Breast epithelium (tissue), 3 donors: Measurements from ENCODE around the gene ABCB7.

ENCODE experiments used
- POLR2A ChIP-seq: fragments of 450-650 bp; IDR thresholded peaks from one replicate; pipeline ENCODE4 v1.6.1; 2016; ENCODE audit warnings: antibody characterized with exemption, mild to moderate bottlenecking, moderate library complexity
- TF ChIP-seq, protein P1 (sequence below), 3 donors: fragments of 450-650 bp; IDR thresholded peaks; one replicate each; pipeline ENCODE4 v1.5.1; 2016 to 2017; ENCODE audit warnings: antibody characterized with exemption in 3 of 3, mild to moderate bottlenecking in 3 of 3, moderate library complexity in 3 of 3

DNA sequence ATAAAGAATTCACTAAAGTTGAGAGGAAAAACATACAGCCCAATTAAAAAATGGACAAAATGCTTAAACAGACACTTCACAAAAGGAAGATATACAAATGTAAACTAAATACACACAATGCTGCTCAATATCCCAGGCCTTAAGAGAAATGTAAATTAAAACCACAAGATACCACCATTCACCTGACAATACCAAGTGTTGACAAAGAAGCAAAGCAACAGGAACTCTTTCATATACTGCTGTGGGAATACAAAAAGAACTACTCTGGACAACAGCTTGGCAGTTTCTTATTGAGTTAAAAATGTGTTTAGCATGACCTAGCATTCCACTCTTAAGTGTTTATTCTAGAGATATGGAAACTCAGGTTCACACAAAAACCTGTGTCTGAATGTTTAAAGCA lies 71.3 kb downstream of the ABCB7 start:
- TF ChIP-seq, protein P1, sequence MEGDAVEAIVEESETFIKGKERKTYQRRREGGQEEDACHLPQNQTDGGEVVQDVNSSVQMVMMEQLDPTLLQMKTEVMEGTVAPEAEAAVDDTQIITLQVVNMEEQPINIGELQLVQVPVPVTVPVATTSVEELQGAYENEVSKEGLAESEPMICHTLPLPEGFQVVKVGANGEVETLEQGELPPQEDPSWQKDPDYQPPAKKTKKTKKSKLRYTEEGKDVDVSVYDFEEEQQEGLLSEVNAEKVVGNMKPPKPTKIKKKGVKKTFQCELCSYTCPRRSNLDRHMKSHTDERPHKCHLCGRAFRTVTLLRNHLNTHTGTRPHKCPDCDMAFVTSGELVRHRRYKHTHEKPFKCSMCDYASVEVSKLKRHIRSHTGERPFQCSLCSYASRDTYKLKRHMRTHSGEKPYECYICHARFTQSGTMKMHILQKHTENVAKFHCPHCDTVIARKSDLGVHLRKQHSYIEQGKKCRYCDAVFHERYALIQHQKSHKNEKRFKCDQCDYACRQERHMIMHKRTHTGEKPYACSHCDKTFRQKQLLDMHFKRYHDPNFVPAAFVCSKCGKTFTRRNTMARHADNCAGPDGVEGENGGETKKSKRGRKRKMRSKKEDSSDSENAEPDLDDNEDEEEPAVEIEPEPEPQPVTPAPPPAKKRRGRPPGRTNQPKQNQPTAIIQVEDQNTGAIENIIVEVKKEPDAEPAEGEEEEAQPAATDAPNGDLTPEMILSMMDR (IDR thresholded peaks at IDR 0.05) = no peak
- TF ChIP-seq POLR2A = no peak
